Measurements from ENCODE around the gene C20orf141.
A peak's percentile ranks its signal among the peaks of the same experiment; 100 is the strongest.
"Not testable (repeated sequence)": the region's sequence is repeated elsewhere in the genome, so short reads cannot be mapped to it uniquely, and the experiment has no call there.

Gene C20orf141

DNA sequence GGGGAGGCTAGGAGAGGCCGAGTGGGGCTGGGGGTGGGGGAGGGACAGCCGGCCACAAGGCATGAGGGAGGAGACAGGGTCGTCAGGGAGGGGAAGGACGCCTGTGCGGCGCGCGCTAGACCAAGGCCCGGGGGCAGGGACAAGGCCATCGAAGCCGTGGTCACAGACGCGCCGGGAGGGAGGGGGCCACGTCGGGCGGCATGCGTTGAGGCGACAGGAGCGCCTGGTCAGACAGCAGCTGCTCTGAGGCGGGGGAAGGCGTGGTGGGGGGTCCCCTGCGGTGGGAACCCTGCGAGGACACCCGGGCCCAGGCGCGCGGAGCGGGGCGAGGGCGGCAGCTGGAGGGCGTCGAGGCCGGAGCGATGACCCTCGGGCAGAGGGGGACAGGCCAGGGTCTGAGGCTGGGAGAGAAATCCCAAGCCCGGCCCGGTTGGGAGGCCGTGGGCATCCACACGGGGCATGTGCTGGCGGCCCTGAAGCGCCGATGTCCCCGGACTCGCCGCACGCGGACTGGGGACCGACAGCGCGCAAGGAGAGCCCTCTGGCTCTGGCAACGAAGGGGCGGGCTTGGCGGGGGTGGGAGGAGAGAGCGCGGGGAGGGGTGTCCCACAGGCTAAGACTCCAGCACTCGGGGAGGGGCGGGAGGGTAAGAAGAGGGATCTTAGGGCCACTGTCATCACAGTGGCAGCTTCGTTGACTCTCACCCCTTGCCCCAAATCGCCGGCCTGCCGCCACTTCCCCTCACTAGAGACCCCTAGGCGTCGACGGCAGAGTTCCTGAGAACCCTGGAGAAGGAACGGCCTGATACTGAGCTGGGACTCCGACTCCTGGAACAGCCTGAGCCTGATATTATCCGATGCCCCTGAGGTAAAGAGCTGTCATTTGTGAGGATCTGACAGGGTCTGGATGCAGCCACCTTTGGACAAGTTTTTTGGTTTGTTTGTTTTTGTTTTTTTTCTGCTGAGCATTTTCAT is 6.4 kb downstream of the C20orf141 start:
- DNase-seq = no peak

DNA sequence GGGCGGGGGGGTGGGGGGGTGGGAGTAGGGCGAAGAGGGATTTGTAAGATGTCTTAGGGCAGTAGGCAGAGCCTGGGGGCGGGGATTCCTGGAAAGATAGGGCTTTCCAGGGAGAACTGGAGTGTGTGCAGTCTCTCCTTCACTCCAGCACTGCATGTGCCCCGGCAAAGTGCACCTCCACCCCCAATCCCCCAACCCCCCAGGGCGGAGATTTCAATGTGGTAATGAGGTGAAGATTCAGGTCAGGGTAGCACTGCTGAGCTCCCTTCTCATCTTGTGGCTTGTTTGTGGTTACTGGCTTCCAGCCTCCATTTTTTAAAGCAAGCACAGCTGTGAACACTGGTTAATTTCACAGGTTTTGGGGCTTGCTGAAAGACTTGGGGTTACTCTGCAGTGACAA is 7.3 kb downstream of the C20orf141 start:
- DNase-seq = no peak

DNA sequence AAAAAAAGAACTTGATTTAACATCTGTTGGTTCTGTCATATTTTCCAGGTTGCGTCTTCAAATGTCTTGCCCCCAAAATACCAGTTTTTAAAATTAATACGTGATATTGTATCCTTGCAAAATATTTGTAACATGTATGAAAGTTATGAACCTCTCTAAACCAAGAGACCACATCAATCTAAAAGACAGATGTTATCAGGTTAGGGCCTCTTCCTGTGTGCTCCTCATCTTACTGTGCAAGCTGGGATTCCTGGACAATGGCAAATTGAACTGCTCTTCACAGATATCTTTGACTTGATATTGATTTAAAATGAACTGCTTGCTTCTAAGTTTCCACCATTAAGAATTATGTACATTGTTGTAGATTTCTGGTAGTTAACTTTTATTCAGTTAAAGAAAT is 11.0 kb downstream of the C20orf141 start:
- DNase-seq = no peak

DNA sequence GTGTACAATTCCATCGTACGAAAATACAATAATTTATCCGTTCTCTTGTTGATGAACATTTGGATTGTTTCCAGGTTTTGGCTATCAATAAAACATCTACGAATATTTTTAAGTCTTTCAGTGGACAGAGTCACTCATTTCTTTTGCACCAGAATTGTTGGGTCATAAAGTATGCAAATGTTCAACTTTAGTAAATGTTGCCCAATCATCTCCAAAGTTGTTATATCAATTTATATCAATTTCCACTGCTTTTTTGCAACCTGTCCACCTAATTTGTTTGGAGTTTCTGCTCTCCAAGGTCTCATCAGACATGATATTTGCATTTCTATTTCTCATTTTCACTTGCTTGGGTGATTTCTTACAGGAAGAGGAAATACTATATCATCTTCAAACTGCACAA is 11.9 kb downstream of the C20orf141 start:
- no peak for DNase-seq

DNA sequence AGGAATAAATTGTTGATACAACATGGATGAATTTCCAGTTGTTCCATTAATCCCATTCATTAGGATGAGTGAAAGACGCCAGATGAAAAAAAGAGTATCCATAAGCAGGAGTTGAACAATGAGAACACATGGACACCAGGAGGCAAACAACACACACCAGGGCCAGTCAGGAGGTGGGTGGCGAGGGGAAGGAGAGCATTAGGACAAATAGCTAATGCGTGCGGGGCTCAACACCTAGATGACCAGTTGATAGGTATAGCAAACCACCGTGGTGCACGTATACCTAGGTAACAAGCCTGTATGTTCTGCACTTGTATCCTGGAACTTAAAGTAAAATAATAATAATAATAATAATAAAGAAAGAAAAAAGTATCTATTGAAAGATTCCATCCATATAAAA is 14.6 kb downstream of the C20orf141 start:
- DNase-seq = no peak

DNA sequence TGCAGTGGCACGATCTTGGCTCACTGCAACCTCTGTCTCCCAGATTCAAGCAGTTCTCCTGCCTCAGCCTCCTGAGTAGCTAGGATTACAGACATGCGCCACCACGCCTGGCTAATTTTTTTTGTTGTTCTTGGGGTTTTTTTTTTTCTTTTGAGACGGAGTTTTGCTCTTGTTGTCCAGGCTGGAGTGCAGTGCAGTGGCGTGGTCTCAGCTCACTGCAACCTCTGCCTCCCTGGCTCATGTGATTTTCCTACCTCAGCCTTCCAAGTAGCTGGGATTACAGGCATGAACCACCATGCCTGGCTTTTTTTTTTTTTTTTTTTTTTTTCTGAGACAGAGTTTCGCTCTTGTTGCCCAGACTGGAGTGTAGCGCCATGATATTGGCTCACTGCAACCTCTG is 16.4 kb downstream of the C20orf141 start:
- DNase-seq = not testable (repeated sequence)

DNA sequence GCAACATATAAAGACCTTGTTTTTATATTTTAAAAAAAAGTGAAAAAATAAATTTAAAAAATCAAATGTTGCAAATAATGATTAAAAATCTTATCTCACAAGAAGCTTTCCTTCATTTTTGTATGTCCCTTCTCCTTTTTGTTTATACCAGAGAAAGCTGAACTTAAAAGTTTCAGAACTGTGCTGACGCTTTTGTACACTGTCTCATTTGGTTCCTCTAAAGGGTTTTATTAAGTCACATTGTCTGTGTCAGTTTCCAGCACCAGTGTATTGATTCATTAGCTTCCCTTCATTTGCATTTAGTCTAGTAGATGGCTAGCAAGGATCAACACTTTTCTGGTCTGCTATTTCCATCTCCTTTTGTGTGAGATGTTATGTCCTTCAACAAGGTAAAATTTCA is 19.0 kb downstream of the C20orf141 start:
- no peak for DNase-seq

DNA sequence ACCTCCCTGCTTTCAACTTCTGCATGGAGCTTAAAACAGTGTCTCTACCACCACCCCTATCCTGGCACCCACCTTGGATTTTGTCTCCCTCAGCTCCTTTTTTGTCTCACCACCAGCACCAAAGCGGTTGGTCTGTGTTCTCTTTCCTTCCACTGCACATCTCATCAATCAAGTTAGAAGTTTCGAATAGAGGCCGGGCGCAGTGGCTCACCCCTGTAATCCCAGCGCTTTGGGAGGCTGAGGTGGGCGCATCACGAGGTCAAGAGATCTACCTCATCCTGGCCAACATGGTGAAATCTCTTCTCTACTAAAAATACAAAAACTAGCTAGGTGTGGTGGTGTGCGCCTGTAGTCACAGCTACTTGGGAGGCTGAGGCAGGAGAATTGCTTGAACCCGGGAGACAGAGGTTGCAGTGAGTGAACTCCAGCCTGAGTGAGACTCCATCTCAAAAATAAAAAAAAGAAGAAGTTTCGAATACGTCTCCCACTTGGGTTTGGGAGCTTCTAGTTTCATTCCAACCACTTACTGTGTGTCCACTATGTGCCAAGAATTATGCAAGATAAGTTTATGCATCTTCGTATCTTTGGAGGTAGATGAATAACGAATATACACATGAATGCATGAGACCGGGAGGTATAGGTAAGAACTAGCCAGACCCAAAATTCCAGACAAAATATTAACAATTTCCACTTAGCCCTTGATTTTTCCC is 19.8 kb downstream of the C20orf141 start:
- DNase-seq = no peak

DNA sequence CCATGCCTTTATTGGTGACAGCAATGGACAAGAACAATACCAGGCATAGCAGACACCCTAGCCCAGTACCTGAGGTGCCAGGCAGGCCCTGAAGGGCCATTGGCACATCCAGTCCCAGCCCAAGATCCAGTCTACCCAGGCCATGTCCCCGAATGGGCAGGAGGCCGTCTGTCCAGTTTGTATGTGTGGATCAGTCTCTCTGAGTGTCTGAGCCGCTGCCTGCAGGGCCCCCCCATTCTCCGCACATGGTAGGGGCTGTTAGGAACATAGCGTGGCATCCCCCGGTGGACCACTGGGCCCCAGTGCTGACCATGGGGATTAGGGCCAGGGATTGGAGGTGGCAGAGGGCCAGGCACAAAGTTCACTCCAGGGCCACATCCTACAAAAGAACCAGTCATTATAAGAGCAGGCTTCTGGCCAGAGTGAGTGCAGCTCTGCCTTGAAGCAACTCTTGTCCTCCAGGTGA is 20.6 kb downstream of the C20orf141 start:
- DNase-seq = no peak

DNA sequence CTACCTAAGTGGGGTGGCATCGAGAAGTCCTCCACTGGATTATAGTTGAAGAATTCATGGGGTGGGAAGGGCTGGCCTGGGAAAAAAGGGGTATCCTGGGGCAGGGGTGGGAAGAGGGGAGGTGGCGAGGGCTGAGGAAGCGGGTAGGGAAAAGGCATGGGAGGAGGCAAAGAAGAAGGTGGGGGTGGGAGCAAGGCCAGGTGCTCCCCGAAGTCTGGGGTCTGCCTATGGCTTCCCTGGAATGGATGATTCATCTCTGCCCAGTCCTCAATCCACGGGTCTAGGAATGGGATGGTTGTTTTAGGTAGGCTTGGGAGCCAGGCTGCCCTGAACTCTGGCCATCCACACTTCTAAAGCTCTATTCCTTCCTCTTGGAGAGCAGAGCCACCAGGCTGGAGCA is 21.2 kb downstream of the C20orf141 start:
- DNase-seq = no peak

DNA sequence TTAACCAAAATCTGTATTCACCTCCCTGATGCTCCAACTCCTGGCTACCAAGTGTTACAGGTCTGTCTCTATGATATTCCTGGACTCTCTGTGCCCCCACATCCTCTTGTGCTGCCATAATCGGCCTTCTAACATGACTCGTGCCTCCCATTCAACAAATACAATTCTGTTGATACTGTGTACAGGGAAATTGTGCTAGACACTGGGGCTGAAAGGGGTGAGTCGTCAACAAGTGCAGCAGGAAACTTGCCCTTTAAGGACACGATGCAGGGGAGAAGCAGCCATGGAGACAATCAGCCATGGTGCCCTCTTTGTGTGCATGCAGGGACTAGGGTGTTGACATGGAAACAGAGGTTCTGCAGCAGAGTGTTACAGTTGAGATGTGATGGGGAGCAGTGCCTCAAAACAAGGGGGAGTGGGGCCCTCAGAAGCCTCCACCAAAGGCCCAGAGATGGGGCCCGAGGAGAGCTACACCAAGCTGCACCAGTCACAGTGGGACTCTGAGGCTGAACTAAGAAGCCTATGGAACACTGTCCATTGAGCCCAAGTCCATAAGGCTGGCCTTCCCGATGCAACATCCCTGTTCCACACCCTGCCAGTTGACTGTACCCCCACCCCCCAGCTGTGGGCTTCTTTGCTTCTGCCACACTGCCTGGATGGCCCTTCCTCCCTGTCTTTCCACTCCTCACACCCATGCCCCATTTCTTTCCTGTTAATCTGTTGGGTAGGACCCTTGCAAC is 22.6 kb downstream of the C20orf141 start:
- no peak for DNase-seq

DNA sequence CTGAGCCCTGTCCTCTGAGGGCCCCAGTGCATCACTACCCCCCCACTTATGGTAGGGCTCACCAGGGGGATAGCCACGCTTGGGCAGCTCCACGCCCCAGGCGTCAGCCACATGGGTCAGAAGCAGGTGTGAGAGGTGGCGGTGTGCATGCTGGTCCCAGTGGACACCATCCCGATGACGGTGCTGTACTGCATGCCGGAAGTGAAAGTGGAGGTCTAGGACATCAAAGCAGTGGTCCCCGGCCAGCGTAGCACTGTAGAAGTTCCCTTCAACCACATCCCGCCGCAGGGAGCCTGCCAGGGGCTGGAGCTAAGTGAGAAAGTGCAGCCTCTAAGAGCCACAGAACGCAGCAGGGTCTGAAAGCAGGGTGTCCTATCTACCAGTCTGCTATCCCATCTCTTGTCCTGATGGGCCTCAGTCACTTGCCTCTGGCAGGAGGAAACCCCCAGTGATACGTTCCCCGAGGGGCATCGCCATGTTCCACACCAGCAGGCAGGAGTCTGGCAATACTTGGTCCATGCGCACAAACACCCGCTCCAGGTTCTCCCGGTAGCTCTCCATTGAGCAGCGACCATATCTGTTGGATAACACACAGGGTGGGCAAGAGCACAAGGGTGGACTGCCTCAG is 23.5 kb downstream of the C20orf141 start:
- DNase-seq = no peak

DNA sequence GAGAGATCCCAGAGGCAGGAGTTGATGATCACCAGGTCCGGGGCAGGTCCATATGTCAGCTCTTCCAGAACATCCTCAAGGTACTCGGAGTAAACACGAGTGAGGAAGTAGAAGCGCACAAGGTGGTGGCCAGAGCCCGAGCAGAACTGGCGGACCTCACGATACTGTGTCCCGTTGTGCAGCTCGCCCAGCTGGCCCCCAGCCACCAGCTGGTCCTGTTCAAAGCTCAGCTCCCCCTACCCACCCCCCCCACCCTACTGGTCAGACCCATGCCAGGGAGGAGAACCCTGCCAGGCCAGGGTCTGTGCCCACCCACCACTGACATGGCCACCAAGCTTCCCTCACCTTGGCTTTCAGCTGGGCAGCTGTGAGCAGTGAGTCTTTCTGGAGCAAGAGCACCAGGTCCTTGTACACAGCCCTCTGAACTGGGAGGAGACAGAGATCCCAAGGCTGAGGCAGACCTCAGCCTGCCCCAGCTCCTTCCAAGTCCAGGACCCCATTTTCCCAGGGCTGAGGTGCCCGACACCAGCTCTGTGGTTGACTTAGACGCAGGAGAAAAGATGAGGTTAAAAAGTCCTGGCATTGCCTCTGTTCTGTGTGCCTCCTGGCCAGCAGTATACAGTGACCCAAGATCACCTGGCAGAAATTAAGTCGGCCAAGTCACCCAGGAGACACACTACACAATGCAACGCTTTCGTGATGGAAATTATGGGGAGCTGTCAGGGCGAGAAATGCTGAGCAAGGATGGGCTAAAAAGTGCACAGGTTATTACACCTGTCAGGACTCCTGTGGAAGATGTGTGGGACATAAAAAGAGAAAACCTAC is 24.3 kb downstream of the C20orf141 start:
- DNase-seq = no peak

DNA sequence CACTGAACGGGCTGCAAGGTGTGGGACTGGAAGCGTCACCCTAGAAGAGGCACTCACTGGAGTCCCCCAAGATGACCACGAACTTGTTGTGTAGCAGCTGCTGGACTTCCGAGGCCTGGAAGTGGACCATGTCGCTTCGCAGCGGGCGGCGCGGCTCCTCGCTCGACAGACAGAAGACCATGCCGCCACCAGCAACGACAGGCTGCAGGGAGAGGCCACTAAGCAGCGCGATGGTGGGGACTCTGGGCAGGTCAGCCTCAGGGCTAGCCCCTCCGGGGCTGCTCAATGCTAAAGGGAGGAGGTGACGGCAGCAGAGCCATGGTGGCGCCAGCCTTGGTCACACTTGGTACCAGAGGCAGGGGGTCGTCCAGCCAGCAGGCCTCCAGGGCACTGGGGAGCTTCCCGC is 24.9 kb downstream of the C20orf141 start:
- no peak for DNase-seq

DNA sequence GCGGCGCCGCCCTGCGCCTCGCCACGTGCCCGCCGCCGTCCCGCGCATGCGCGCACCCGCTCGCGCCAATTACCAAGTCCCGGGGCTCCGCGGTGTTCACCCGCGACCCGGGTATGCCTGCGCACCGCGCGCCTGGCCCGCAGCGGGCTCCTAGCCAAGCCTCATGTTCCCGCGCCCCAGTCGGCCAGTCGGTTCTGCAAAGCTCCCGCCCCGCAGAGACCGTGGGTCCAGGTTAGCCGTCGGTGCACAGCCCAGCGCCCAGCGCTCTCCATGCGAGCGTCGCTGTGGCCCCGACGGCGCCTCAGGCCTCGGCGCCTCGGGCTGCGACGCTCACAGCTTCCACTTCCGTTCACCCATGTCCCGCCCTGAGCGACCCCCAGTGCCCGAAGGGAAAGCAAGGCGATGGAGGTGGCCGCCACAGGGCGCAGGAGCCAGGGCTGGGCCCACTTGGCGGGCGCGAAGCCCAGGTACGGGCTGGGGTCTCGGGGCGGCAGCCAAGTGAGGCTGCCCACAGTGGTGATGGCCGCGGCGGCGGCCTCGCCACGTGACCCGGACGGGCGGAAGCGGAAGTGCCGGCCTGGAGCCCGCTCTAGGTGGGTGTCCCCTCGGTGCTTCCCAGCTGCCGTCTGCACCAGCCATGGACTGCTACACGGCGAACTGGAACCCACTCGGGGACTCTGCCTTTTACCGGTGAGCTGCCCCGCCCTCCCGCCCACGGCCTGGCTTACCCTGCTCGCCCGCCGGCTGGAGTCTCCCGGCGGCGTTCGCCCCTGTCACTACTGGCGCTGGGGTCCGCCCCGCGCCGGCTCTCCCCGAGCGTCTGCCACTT is 25.6 kb downstream of the C20orf141 start, which contains the start of the genes PCED1A and VPS16:
PCED1A (minus strand) TSS at position 518 of the 829 bp plus-strand sequence. CDS start 743 bp downstream, outside the sequence.
VPS16 (plus strand) TSS at position 608 of the 829 bp plus-strand sequence; CDS start at position 638, 30 bp downstream.
- peak; percentile 46 for DNase-seq

DNA sequence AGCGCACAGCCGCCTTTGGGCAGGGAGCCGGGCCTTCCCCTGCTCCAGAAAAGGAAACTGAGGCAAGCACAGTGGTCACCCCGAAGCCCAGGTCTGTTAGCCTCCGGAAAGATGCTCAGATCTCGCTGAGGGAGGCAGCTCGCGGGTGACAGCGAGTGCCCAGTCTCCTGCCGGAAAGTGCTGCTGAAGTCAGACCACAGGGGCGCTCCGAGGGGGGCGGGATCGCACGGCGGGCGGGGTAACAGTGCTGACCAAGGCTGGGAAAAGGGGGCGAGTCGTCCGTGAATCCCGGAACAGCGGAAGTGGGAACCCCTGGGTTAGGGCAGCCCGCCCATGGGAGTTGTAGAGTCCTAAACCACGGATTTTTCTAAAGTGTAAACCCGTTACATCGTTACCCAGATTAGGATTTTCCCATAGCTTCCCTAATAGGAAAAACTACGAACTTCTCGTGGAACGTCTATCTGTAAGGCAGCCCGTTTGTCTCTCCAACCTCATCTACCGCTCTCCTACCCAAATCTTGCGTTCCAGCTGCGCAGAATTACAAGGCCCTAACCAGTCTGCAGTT is 26.3 kb downstream of the C20orf141 start:
- DNase-seq = no peak

DNA sequence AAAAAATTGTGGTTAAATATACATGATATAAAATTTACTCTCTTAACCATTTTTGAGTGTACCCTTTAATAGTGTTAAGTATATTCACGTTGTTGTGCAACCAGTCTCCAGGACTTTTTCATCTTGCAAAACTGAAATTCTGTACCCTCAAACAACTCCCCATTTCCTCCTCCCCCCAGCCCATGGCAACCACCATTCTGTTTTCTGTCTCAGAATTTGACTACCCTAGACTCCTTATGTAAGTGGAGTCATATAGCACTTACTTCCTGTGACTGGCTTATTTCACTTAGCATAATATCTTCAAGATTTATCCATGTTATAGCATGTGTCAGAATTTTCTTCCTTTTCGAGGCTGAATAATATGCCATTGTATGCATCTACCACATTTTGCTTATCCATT is 30.8 kb downstream of the C20orf141 start:
- no peak for DNase-seq

DNA sequence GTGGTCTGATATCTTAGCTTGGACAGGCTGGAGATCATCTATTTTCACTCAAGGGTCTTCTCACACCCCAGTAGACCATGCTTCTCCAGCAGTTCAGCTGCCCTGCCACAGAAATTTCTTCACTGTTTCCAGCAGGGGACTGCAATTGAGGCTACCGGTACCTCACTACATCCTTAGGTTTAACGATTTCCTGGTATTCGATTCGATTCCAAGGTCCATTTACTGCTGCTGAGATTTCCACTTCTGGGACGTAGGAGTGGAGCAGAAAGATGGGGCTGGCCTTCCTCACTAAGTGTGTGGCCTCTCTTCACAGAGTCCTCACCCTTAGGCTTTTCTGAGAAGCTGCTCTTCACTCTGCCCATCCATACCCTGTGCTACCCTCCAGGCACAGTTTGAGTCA is 31.9 kb downstream of the C20orf141 start:
- DNase-seq = no peak

DNA sequence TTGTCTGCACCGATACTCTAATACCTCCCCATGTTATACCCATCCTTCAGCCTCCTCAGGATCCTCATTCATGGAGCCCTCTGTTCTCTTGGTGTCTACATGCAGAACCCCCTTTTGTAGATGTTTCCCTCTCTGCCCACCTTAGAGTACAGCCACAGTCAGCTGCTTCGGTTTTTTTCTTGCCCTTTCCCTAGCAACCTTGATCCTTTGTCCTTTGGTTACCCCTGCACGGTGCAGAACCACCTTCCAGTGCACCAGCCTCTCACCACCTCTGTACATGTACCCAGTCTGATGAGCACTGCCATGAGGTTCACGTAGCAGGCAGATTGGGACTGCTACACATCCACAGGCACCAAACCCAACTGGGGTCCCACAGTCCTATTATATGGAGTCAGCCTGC is 33.0 kb downstream of the C20orf141 start:
- DNase-seq = no peak

DNA sequence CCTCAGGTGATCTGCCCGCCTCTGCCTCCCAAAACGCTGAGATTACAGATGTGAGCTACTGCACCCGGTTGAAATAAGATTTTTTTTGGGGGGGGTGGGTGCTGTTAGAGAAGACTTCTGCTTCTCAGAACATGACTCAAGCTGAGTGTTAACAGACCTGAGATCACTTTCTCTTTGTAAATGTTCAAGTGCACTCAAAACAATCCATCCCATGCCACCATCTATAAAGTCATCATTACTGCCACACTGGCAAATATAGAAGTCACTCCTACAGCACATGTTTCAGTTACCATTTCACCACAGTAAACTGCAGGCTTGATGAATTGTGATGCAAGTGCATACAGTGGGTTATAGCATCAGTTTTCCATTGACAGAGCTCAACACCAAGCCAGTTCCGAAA is 34.7 kb downstream of the C20orf141 start:
- no peak for DNase-seq
